Endometrial microvascular endothelial cells (primary cell): Measurements from ENCODE around the gene SYN1. TPM values are rescaled to one million over a fixed set of nuclear protein-coding genes. Genes with fewer than 3 reads are reported as not detected.

Experiments used
- in situ Hi-C: cut with HindIII; loops from 2 replicates; pipeline ENCODE4 v1.10.0; 2017; ENCODE audit warnings: low sequenced_read_pairs, low pct_unique_long_range_greater_than_20kb; ENCODE audit errors: inconsistent ontology term
- total RNA-seq: library from RNA; depleted of rRNA; stranded (reverse); fragments of >200 nt; gene quantifications from one replicate; pipeline ENCODE4 v1.2.3, GENCODE V29; 2015; ENCODE audit errors: inconsistent ontology term

The SYN1 gene
- total RNA-seq, 1 donor from 2014 or later, result not detected

- in situ Hi-C loops, result no loop called here
Observed at GRCh38 chrX:47560934-47561658, 58.6 kb downstream of the SYN1 start, which contains the start of gene ARAF. ARAF (plus strand) TSS chrX:47561205; CDS start chrX:47562968, 1,763 bp downstream.

GRCh38 chrX:47560179-47560933, 59.3 kb downstream of the SYN1 start:
- in situ Hi-C loops, result no loop called here

- in situ Hi-C loops, result no loop called here
Observed at GRCh38 chrX:47558436-47558835, 61.2 kb downstream of the SYN1 start.

GRCh38 chrX:47556045-47556623, 63.5 kb downstream of the SYN1 start:
- in situ Hi-C loops, result no loop called here

- in situ Hi-C loops, result no loop called here
Observed at GRCh38 chrX:47543496-47543895, 76.2 kb downstream of the SYN1 start.

GRCh38 chrX:47540754-47541538, 78.7 kb downstream of the SYN1 start:
- in situ Hi-C loops, result no loop called here

GRCh38 chrX:47539860-47540259, 79.8 kb downstream of the SYN1 start:
- in situ Hi-C loops, result no loop called here

GRCh38 chrX:47530049-47530448, 89.6 kb downstream of the SYN1 start:
- in situ Hi-C loops, result no loop called here

GRCh38 chrX:47529548-47529947, 90.1 kb downstream of the SYN1 start:
- in situ Hi-C loops, result no loop called here

- in situ Hi-C loops, result no loop called here
Observed at GRCh38 chrX:47523713-47524166, 95.9 kb downstream of the SYN1 start.

GRCh38 chrX:47523297-47523696, 96.4 kb downstream of the SYN1 start:
- in situ Hi-C loops, result no loop called here

Other genes with a start within 250 kb of the SYN1 start
- gene ZNF157, start 249.3 kb downstream of the SYN1 start, total RNA-seq, result not detected
- 5.6 TPM for gene ZNF41, start 136.6 kb downstream of the SYN1 start, total RNA-seq
- 40.5 TPM for gene ARAF, start 58.7 kb downstream of the SYN1 start, total RNA-seq
- gene TIMP1, start 37.4 kb downstream of the SYN1 start, total RNA-seq, result 160 TPM
- gene CFP, start 10.1 kb upstream of the SYN1 start, total RNA-seq, result 0.46 TPM
- 32.8 TPM for gene ELK1, start 30.7 kb upstream of the SYN1 start, total RNA-seq
- gene UXT, start 39.3 kb upstream of the SYN1 start, total RNA-seq, result 115 TPM
- gene ZNF81, start 217.0 kb upstream of the SYN1 start, total RNA-seq, result 3.3 TPM